ENCODE results near the gene ADAM11.

Gene ADAM11

DNA sequence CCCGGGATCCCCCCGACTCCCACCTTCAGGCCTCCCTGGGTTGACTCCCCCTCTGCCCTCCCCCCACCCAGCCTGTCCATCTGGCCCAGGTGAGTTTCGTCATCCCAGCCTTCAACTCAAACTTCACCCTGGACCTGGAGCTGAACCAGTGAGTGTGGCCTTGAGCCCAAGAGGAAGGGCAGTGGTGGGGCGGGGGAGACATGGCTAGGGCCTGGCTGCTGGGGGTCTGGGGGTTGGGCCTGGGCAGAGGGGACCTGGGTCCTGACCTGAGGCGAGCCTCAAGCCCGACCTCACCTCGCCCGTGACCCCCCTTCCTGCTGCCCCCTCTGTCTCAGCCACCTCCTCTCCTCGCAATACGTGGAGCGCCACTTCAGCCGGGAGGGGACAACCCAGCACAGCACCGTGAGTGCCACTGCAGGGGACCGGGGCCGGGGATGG, 10.9 kb downstream of the ADAM11 start:
- no peaks in the 10 kb centered on the region for H3K9me3 ChIP-seq (ENCODE audit: control insufficient read depth, insufficient read depth, low read length)
- no peak overlapping the region for H3K4me3 ChIP-seq (ENCODE audit: low read depth, low read length)
- peaks cover 5% of the 10 kb centered on the region; the same call in 1 of the 2 replicates for H3K4me1 ChIP-seq (ENCODE audit: control insufficient read depth, insufficient read depth, low read length)
- no peak overlapping the region for H3K9ac ChIP-seq (ENCODE audit: low read depth, low read length)
- H3K27me3 ChIP-seq (ENCODE audit: control insufficient read depth, insufficient read depth, low read length), result no peaks in the 10 kb centered on the region; the same call in 1 of the 2 replicates
- no peak overlapping the region for H3K27ac ChIP-seq (ENCODE audit: low read depth, low read length)
- H3K36me3 ChIP-seq (ENCODE audit: control insufficient read depth, insufficient read depth, low read length), result no peaks in the 10 kb centered on the region

DNA sequence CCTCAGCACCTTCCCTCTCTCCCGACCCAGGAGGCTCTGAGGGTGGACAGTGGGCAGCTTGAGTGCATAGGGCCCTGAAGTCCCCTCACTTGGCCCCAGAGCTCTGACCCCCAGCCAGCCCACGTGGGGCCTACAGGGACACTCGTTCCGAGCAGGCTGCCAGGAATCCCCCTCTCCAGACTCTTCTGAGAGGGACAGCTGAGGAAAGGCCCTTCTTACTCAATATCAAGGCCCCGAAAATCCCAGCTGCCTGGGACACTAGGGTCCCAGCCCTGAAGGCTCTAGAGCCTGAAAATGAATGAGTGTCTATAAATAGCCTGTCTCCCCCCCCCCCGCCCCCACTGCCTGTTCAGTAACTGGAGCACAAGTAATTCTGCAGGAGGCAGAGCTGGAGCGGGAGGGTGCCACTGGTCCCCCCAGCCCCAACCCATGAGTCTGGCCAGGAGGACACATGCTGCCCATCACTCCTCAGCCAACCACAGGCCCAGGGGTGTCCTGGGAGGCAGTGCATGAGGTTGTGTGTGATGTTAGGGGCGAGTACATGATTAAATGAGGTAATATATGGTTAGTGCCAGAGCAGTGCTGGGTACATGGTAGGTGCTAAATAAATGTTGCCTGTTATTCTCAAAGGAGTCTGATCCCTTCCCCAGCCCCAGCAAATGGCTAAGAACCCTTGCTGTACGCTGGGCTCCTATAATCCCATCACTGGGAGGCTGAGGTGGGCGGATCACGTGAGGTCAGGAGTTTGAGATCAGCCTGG, 11.6 kb downstream of the ADAM11 start:
- H3K4me1 ChIP-seq (ENCODE audit: control insufficient read depth, insufficient read depth, low read length), result peaks cover 5% of the 10 kb centered on the region; the same call in 1 of the 2 replicates
- no peak overlapping the region for H3K27ac ChIP-seq (ENCODE audit: low read depth, low read length)
- no peak overlapping the region for H3K9ac ChIP-seq (ENCODE audit: low read depth, low read length)
- no peaks in the 10 kb centered on the region for H3K27me3 ChIP-seq (ENCODE audit: control insufficient read depth, insufficient read depth, low read length)
- no peaks in the 10 kb centered on the region for H3K9me3 ChIP-seq (ENCODE audit: control insufficient read depth, insufficient read depth, low read length)
- no peak overlapping the region for H3K4me3 ChIP-seq (ENCODE audit: low read depth, low read length)
- no peaks in the 10 kb centered on the region for H3K36me3 ChIP-seq (ENCODE audit: control insufficient read depth, insufficient read depth, low read length)

DNA sequence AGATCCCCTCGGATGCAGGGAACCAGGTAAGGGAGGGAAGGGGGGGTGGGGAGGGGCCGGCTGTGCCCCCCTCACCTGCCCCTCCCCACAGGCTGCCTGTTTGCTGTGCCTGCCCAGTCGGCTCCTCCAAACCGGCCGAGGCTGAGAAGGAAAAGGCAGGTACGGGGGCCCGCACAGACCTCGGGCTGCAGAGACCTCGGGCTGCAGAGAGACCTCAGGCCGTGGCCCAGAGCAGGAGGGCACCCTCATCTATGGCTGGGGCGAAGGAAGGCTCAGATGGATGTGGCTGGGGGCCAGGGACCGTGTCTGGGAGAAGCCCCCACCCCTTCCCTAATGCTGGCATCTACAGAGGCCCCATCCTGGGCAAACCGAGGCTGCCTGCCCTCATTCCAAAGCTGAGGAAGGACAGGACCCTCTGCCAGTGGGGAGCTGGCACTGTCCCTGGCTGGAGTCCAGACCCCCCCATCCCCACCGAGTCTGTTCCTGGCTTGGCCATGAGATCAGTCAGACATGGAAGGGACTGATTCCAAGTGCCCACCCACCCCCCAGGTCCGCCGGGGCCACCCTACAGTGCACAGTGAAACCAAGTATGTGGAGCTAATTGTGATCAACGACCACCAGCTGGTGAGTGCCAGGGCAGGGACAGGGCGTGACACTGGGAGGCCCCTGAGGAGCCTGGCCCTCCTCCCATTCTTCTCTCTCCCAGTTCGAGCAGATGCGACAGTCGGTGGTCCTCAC, 13.7 kb downstream of the ADAM11 start:
- peaks cover 14% of the 10 kb centered on the region for H3K27me3 ChIP-seq (ENCODE audit: control insufficient read depth, insufficient read depth, low read length)
- H3K4me1 ChIP-seq (ENCODE audit: control insufficient read depth, insufficient read depth, low read length), result peaks cover 8% of the 10 kb centered on the region; the same call in 1 of the 2 replicates
- H3K27ac ChIP-seq (ENCODE audit: low read depth, low read length), result no peak overlapping the region
- H3K9ac ChIP-seq (ENCODE audit: low read depth, low read length), result no peak overlapping the region
- no peaks in the 10 kb centered on the region for H3K9me3 ChIP-seq (ENCODE audit: control insufficient read depth, insufficient read depth, low read length)
- no peak overlapping the region for H3K4me3 ChIP-seq (ENCODE audit: low read depth, low read length)
- H3K36me3 ChIP-seq (ENCODE audit: control insufficient read depth, insufficient read depth, low read length), result no peaks in the 10 kb centered on the region

DNA sequence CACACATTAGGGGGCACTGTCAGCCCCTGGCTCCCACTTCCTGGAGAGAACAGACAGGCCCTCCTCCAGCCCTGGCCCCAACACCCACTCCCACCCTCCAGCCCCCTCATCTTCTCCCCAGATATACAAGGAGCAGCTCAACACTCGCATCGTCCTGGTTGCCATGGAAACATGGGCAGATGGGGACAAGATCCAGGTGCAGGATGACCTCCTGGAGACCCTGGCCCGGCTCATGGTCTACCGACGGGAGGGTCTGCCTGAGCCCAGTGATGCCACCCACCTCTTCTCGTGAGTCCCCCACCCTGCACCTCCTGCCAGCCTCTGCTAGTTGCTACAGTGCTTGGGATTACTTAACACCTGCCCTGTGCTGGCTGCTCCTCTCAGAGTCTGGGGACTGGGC, 14.4 kb downstream of the ADAM11 start:
- Histone ChIP-seq H3K4me1 (ENCODE audit: control insufficient read depth, insufficient read depth, low read length) (0 out of 2 replicates have a peak, but pooled peaks cover 2% of the 10 kb centered on the region), H3K4me3 (ENCODE audit: low read depth, low read length) (no peak overlapping the region)

DNA sequence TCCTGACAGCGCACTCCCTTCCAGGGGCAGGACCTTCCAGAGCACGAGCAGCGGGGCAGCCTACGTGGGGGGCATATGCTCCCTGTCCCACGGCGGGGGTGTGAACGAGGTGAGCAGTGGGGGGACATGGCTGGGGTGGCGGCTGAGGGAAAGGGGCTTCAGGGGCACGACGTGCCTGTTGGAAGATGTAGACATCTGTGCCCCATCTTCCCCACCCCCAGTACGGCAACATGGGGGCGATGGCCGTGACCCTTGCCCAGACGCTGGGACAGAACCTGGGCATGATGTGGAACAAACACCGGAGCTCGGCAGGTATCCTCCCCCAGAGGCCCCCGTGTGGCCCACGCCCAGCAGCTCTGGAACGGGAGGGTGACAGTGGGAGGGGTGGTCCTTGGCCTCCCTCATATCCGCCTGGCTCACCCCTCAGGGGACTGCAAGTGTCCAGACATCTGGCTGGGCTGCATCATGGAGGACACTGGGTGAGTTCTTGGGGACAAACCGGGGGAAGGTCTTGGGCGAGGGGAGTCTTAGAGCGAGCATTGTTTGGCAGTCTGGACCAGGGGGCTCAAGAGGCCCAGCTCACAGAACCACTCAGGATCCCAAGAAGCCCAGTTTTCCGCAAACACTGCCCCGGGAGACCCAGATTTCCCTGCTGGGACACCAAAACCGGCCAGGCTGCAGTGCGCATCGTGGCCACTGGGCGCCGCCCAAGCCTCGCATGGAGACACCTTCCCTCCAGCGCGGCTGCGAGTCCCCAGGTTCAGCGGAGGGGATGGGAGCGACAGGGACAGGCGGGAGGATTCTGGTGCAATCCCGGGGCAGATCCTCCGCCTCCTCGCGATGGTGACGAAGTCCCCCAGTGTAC, 15.7 kb downstream of the ADAM11 start:
- Histone ChIP-seq H3K4me3 (ENCODE audit: low read depth, low read length) (peak overlapping the region; percentile 67), H3K27me3 (ENCODE audit: control insufficient read depth, insufficient read depth, low read length) (peaks cover 20% of the 10 kb centered on the region), H3K36me3 (ENCODE audit: control insufficient read depth, insufficient read depth, low read length) (no peaks in the 10 kb centered on the region), H3K4me1 (ENCODE audit: control insufficient read depth, insufficient read depth, low read length) (peaks cover 10% of the 10 kb centered on the region; the same call in 1 of the 2 replicates), H3K27ac (ENCODE audit: low read depth, low read length) (peak overlapping the region; percentile 6), H3K9ac (ENCODE audit: low read depth, low read length) (peak overlapping the region; percentile 26; the same call in 1 of the 2 replicates), H3K9me3 (ENCODE audit: control insufficient read depth, insufficient read depth, low read length) (no peaks in the 10 kb centered on the region)

More for the DNA sequence above, 14.4 kb downstream of the ADAM11 start:
- Histone ChIP-seq H3K9me3 (ENCODE audit: control insufficient read depth, insufficient read depth, low read length) (no peaks in the 10 kb centered on the region), H3K36me3 (ENCODE audit: control insufficient read depth, insufficient read depth, low read length) (no peaks in the 10 kb centered on the region), H3K27ac (ENCODE audit: low read depth, low read length) (no peak overlapping the region), H3K9ac (ENCODE audit: low read depth, low read length) (no peak overlapping the region), H3K27me3 (ENCODE audit: control insufficient read depth, insufficient read depth, low read length) (peaks cover 20% of the 10 kb centered on the region)

DNA sequence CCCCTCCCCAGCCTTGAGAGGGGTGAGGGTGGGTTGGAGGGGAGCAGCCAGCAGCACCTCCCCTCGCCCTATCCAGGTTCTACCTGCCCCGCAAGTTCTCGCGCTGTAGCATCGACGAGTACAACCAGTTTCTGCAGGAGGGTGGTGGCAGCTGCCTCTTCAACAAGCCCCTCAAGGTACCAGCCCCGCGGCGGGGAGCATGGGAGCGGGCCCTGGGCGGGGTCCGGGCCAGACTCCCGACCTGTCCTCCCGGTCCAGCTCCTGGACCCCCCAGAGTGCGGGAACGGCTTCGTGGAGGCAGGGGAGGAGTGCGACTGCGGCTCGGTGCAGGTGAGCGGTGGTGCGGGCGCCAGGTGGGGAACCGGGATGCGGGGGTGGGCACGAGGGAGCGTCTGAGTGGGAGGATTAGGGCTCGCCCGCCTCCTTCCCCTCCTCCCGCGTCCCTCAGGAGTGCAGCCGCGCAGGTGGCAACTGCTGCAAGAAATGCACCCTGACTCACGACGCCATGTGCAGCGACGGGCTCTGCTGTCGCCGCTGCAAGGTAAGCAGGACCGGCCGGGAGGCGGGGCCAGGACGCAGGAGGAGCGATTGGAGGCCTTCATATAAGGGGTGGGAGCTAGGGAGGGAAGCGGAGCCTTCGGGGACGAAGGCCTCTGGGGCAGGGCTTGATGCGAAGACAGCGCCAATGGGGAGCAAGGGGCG, 16.5 kb downstream of the ADAM11 start:
- peak overlapping the region; percentile 6 for H3K27ac ChIP-seq (ENCODE audit: low read depth, low read length)
- no peaks in the 10 kb centered on the region for H3K9me3 ChIP-seq (ENCODE audit: control insufficient read depth, insufficient read depth, low read length)
- peak overlapping the region; percentile 26; the same call in 1 of the 2 replicates for H3K9ac ChIP-seq (ENCODE audit: low read depth, low read length)

DNA sequence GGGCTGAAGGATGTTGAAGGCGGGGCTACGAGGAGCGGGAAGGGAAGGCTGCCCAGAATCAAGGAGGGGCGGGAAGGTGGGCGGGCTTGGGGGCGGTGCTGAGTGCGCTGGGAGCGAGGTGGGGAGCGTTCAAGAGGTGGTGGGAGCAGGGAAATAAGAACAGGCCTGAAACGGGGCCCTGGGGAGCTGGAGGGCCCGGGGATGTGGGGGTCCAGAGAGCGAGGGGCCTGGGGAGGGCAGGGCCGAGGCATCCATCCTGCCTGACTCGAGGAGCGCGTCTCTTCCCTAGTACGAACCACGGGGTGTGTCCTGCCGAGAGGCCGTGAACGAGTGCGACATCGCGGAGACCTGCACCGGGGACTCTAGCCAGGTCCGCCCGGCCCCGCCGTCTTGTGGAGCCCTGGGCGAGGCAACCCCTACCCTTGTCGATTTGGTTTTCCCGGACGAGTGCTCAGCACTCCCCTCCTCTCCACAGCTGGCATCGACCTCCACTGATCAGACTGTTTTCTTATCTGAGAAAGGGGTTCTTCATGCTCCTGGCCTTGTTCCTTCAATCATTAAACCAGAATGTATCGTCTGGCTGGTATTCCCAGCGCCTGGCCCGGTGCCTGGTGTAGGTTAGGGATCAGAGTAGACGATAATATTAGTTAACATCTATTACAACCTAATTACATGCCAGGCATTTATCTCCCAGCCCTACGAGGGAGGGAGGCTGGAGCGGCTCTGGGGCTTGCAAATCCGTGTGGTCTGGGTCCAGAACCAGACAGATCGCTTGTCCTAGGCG, 17.2 kb downstream of the ADAM11 start:
- no peak overlapping the region for H3K27ac ChIP-seq (ENCODE audit: low read depth, low read length)
- no peaks in the 10 kb centered on the region for H3K36me3 ChIP-seq (ENCODE audit: control insufficient read depth, insufficient read depth, low read length)
- H3K27me3 ChIP-seq (ENCODE audit: control insufficient read depth, insufficient read depth, low read length), result peaks cover 20% of the 10 kb centered on the region
- H3K9ac ChIP-seq (ENCODE audit: low read depth, low read length), result no peak overlapping the region
- H3K4me3 ChIP-seq (ENCODE audit: low read depth, low read length), result peak overlapping the region; percentile 61
- no peaks in the 10 kb centered on the region for H3K9me3 ChIP-seq (ENCODE audit: control insufficient read depth, insufficient read depth, low read length)
- peaks cover 13% of the 10 kb centered on the region; the same call in 1 of the 2 replicates for H3K4me1 ChIP-seq (ENCODE audit: control insufficient read depth, insufficient read depth, low read length)

More for the DNA sequence above, 16.5 kb downstream of the ADAM11 start:
- Histone ChIP-seq H3K4me3 (ENCODE audit: low read depth, low read length) (peak overlapping the region; percentile 67), H3K36me3 (ENCODE audit: control insufficient read depth, insufficient read depth, low read length) (no peaks in the 10 kb centered on the region), H3K4me1 (ENCODE audit: control insufficient read depth, insufficient read depth, low read length) (peaks cover 12% of the 10 kb centered on the region; the same call in 1 of the 2 replicates), H3K27me3 (ENCODE audit: control insufficient read depth, insufficient read depth, low read length) (peaks cover 20% of the 10 kb centered on the region)

DNA sequence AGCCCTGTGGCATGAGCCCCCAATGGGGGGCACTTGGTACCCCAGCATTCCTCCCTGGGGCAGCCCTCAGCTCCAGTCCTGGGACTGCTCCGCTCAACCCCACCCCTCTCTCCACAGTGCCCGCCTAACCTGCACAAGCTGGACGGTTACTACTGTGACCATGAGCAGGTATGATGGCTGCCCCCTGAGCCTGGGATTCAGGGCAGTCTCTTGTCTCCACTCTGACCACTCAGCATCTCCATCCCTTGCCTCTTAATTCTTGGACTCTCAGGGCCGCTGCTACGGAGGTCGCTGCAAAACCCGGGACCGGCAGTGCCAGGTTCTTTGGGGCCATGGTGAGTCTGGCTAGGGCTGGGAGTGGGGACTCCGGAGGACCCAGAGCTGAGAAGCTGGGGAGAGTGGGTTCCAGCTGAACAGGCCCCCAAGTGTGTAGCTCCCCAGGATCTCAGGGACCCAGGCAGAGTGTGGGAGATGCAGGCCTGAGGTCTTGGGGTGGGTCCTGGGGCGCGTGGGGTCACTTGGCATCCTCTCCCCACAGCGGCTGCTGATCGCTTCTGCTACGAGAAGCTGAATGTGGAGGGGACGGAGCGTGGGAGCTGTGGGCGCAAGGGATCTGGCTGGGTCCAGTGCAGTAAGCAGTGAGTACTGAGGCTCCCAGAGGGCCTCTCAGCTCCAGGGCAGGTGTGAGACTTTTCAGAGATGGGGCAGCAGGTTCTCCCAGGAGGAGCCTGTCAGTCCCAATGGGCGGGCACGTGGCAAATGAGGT, 18.0 kb downstream of the ADAM11 start:
- no peak overlapping the region for H3K9ac ChIP-seq (ENCODE audit: low read depth, low read length)
- peaks cover 21% of the 10 kb centered on the region for H3K4me1 ChIP-seq (ENCODE audit: control insufficient read depth, insufficient read depth, low read length)
- no peaks in the 10 kb centered on the region for H3K9me3 ChIP-seq (ENCODE audit: control insufficient read depth, insufficient read depth, low read length)
- no peak overlapping the region for H3K27ac ChIP-seq (ENCODE audit: low read depth, low read length)
- peaks cover 20% of the 10 kb centered on the region for H3K27me3 ChIP-seq (ENCODE audit: control insufficient read depth, insufficient read depth, low read length)
- no peaks in the 10 kb centered on the region for H3K36me3 ChIP-seq (ENCODE audit: control insufficient read depth, insufficient read depth, low read length)
- no peak overlapping the region for H3K4me3 ChIP-seq (ENCODE audit: low read depth, low read length)

Data from HUES48 (cell line).